ENCODE results near the gene PLP1. TPM values are rescaled to one million over a fixed set of nuclear protein-coding genes. Genes with fewer than 3 reads are reported as not detected.

The PLP1 gene
- total and polyA plus RNA-seq, 2 of the 8 experiments (the other 6 are each of a cell fraction or from before 2014, with no cell fraction given), result 49.2 to 218 TPM

DNA sequence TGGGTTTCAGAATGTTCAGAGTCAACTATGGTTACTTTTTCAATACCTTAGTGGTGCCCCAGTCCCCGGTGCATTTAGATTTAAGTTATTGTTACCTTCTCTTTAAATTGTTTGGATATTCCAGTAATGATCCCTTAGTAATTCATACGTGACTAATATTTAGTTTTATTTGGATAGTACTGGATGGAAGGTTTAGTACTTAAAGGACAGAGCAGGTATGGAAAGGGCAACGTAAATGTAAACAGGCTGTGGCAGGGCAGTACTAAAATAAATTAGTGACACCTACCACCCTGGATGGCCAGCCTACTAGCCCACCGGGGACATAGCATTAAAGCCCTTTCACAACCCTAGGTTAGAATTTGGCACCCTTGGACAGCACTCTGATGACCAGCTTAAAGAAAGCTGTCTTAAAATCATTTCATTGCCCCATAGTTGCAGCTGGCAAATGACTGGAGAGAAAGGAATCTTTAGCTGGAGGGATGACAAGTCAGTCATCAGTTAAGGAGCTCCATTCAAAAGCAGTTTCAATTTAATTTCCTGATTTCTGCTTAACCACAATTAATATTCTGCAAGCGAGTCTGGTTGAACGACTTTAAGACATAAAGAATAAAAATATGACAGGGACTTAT, 16.4 kb downstream of the PLP1 start:
- no peak overlapping the region for H2BK15ac ChIP-seq (ENCODE audit: low read length)
- WGBS, 2 experiments (ENCODE audit: extremely low coverage in 1 of 2, insufficient coverage in 1 of 2, insufficient read length in 1 of 2, insufficient replicate concordance in 2 of 2, low coverage in 1 of 2, low lambda C conversion rate in 2 of 2, missing lambda C conversion rate in 1 of 2), result 95% methylated on average over 6 of the region's 6 CpGs; no CpG with 5 or more reads in 1 of the 2 experiments
- H4K8ac ChIP-seq (ENCODE audit: extremely low read depth, insufficient read depth, low read length), result no peak overlapping the region
- FAIRE-seq (no peak), DNase-seq (ENCODE audit: low read depth in 1 of 2, low spot score in 2 of 2) (no peak)
- no peaks in the 10 kb centered on the region for H3K79me2 ChIP-seq (ENCODE audit: control insufficient read depth in 1 of 2, insufficient read depth in 2 of 2, low read length in 2 of 2)
- H2AK5ac ChIP-seq (ENCODE audit: low read depth, low read length), result no peak overlapping the region
- no peak overlapping the region for H2AFZ ChIP-seq (ENCODE audit: low read length)
- no peak overlapping the region for H3K4ac ChIP-seq (replicated peaks; ENCODE audit: insufficient read length, low read depth, low read length)
- ChIA-PET POLR2A (ENCODE audit: partially characterized antibody) (interaction anchor here (0.9 to 3.0 kb wide), 5 partner anchors 10 to 26 kb away, joined by 3 to 16 read pairs (median 5); partner anchors contain the start of gene PLP1), CTCF (ENCODE audit: partially characterized antibody) (interaction anchor here (1.0 to 2.0 kb wide), 3 partner anchors 19 to 152 kb away, joined by 3 to 7 read pairs (median 4); partner anchors contain the start of gene TMEM31)
- H2BK20ac ChIP-seq (ENCODE audit: low read length), result no peak overlapping the region
- H3K4me3 ChIP-seq (ENCODE audit: extremely low read depth in 1 of 4, insufficient read depth in 2 of 4, low read depth in 3 of 4, low read length in 4 of 4), result no peak overlapping the region
- H2BK12ac ChIP-seq (ENCODE audit: low read depth, low read length), result no peak overlapping the region
- H4K91ac ChIP-seq (replicated peaks; ENCODE audit: insufficient read length, low read length), result no peak overlapping the region
- no peaks in the 10 kb centered on the region for H3K79me1 ChIP-seq (ENCODE audit: low read depth, low read length)
- H2BK5ac ChIP-seq (ENCODE audit: low read depth, low read length), result no peak overlapping the region
- H2BK120ac ChIP-seq (replicated peaks; ENCODE audit: low read depth, low read length), result no peak overlapping the region
- H3K14ac ChIP-seq (ENCODE audit: insufficient read length), result no peak overlapping the region
- H3K9me3 ChIP-seq (ENCODE audit: insufficient read depth in 2 of 2, low read depth in 1 of 2, low read length in 1 of 2), result no peaks in the 10 kb centered on the region
- H3K36me3 ChIP-seq (ENCODE audit: control insufficient read depth in 2 of 4, insufficient read depth in 4 of 4, low read length in 3 of 4), result peaks cover 4 to 37% (median 18%) of the 10 kb centered on the region in 4 experiments
- H3K23ac ChIP-seq (ENCODE audit: insufficient read length), result no peak overlapping the region
- H3K27me3 ChIP-seq (replicated peaks in 1 of 4; ENCODE audit: control insufficient read depth in 3 of 4, extremely low read depth in 1 of 4, insufficient read depth in 3 of 4, low read length in 3 of 4), result no peaks in the 10 kb centered on the region
- no peaks in the 10 kb centered on the region for H4K20me1 ChIP-seq (replicated peaks in 1 of 2; ENCODE audit: control insufficient read depth in 1 of 2, insufficient read depth in 2 of 2, low read length in 2 of 2)
- no peak overlapping the region for H3K56ac ChIP-seq (replicated peaks; ENCODE audit: insufficient read length, low read depth, low read length)
- no peak overlapping the region for H3K4me2 ChIP-seq (ENCODE audit: insufficient read depth in 1 of 2, low read depth in 2 of 2, low read length in 2 of 2)
- no peak overlapping the region for H3K27ac ChIP-seq (ENCODE audit: low read depth, low read length)
- H3K9ac ChIP-seq (replicated peaks in 1 of 4; ENCODE audit: extremely low read depth in 1 of 4, low read depth in 3 of 4, low read length in 3 of 4), result no peak overlapping the region
- no peaks in the 10 kb centered on the region for H3K23me2 ChIP-seq (ENCODE audit: low read depth, low read length)
- no peak overlapping the region for H4K5ac ChIP-seq (ENCODE audit: insufficient read length, low read depth, low read length)
- no peak overlapping the region for H3K18ac ChIP-seq (ENCODE audit: extremely low read depth, low read length)
- no peaks in the 10 kb centered on the region for H3K4me1 ChIP-seq (replicated peaks in 1 of 4; ENCODE audit: control insufficient read depth in 3 of 4, insufficient read depth in 4 of 4, low read length in 3 of 4)
- TF ChIP-seq HDAC6 (IDR thresholded peaks at IDR 0.05; ENCODE audit: low read depth, low read length), result no peak
- TF ChIP-seq, protein P1, sequence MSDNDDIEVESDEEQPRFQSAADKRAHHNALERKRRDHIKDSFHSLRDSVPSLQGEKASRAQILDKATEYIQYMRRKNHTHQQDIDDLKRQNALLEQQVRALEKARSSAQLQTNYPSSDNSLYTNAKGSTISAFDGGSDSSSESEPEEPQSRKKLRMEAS (IDR thresholded peaks at IDR 0.05), result no peak
- TF ChIP-seq SP2 (IDR thresholded peaks at IDR 0.05; ENCODE audit: low read length), result no peak
- no peak for TF ChIP-seq PHF8 (conservative IDR thresholded peaks at IDR 0.05; ENCODE audit: low read depth, low read length)
- TF ChIP-seq, protein P2, sequence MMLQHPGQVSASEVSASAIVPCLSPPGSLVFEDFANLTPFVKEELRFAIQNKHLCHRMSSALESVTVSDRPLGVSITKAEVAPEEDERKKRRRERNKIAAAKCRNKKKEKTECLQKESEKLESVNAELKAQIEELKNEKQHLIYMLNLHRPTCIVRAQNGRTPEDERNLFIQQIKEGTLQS (IDR thresholded peaks at IDR 0.05; ENCODE audit: insufficient read depth, low read depth, low read length), result no peak
- TF ChIP-seq SIX5 (IDR thresholded peaks at IDR 0.05; ENCODE audit: low read depth, low read length), result no peak
- TF ChIP-seq GABPA (IDR thresholded peaks at IDR 0.05; ENCODE audit: borderline replicate concordance, insufficient read depth, low read length), result no peak
- TF ChIP-seq ZNF274 (IDR thresholded peaks at IDR 0.05; ENCODE audit: borderline replicate concordance, extremely low read depth, low read length), result no peak
- no peak for TF ChIP-seq SUZ12 (IDR thresholded peaks at IDR 0.05; ENCODE audit: low read length)
- no peak for TF ChIP-seq POU5F1 (IDR thresholded peaks at IDR 0.05; ENCODE audit: low read depth, low read length)
- TF ChIP-seq NANOG (IDR thresholded peaks at IDR 0.05; ENCODE audit: insufficient read depth, low read depth, low read length, poor library complexity, severe bottlenecking), result no peak
- TF ChIP-seq SAP30 (IDR thresholded peaks at IDR 0.05; ENCODE audit: insufficient read depth, insufficient replicate concordance, low read length), result no peak
